HG03558 (cell line): Measurements from ENCODE around the gene SLC38A11.
A peak's percentile ranks its signal among the peaks of the same experiment; 100 is the strongest.
"Not testable (repeated sequence)": the region's sequence is repeated elsewhere in the genome, so short reads cannot be mapped to it uniquely, and the experiment has no call there.

Experiments used
- ATAC-seq: cut with Tn5 transposase; IDR thresholded peaks from one replicate; pipeline ENCODE4 v1.9.1; 2021; ENCODE audit warnings: moderate number of reproducible peaks; ENCODE audit not compliant: unreplicated experiment; ENCODE audit errors: extremely low read depth

Gene SLC38A11

GRCh38 chr2:164954954-164955701, at the start of gene SLC38A11:
TSS of gene SLC38A11 (minus strand) at chr2:164955525. CDS start at chr2:164955247, 278 bp downstream.
- no peak for ATAC-seq

- ATAC-seq = no peak
Measured at GRCh38 chr2:165003443-165004130, 48.3 kb upstream of the SLC38A11 start.

GRCh38 chr2:165002638-165003037, 47.3 kb upstream of the SLC38A11 start:
- no peak for ATAC-seq

- ATAC-seq = not testable (repeated sequence)
Measured at GRCh38 chr2:164994664-164995299, 39.5 kb upstream of the SLC38A11 start.

- no peak for ATAC-seq
Measured at GRCh38 chr2:164993287-164994016, 38.1 kb upstream of the SLC38A11 start.

GRCh38 chr2:164992818-164993217, 37.5 kb upstream of the SLC38A11 start:
- peak; percentile 43 for ATAC-seq

- ATAC-seq = peak; percentile 13
Measured at GRCh38 chr2:164992093-164992454, 36.7 kb upstream of the SLC38A11 start.

GRCh38 chr2:164991361-164992092, 36.2 kb upstream of the SLC38A11 start:
- peak; percentile 75 for ATAC-seq

GRCh38 chr2:164990953-164991352, 35.6 kb upstream of the SLC38A11 start:
- ATAC-seq = not testable (repeated sequence)

- ATAC-seq = not testable (repeated sequence)
Measured at GRCh38 chr2:164988805-164989204, 33.5 kb upstream of the SLC38A11 start.

- not testable (repeated sequence) for ATAC-seq
Measured at GRCh38 chr2:164986027-164986426, 30.7 kb upstream of the SLC38A11 start.

- no peak for ATAC-seq
Measured at GRCh38 chr2:164984428-164984827, 29.1 kb upstream of the SLC38A11 start.

GRCh38 chr2:164981217-164981990, 26.1 kb upstream of the SLC38A11 start:
- no peak for ATAC-seq

- not testable (repeated sequence) for ATAC-seq
Measured at GRCh38 chr2:164980688-164981087, 25.4 kb upstream of the SLC38A11 start.

- ATAC-seq = no peak
Measured at GRCh38 chr2:164979113-164979512, 23.8 kb upstream of the SLC38A11 start.

GRCh38 chr2:164976875-164977470, 21.6 kb upstream of the SLC38A11 start:
- not testable (repeated sequence) for ATAC-seq

GRCh38 chr2:164976301-164976700, 21.0 kb upstream of the SLC38A11 start:
- ATAC-seq = no peak

- ATAC-seq = no peak
Measured at GRCh38 chr2:164975891-164976290, 20.6 kb upstream of the SLC38A11 start.

GRCh38 chr2:164974221-164974620, 18.9 kb upstream of the SLC38A11 start:
- ATAC-seq = no peak
